Measurements from ENCODE around the gene MYO6. TPM values are rescaled to one million over a fixed set of nuclear protein-coding genes. Genes with fewer than 3 reads are reported as not detected.
"Not testable (repeated sequence)": the region's sequence is repeated elsewhere in the genome, so short reads cannot be mapped to it uniquely, and the experiment has no call there.

The MYO6 gene
- total RNA-seq: 10 to 100 TPM; 26.1 to 38.0 (median 34.8) TPM

- TF ChIP-seq POLR2A (IDR thresholded peaks at IDR 0.05) (no peak), CTCF (IDR thresholded peaks at IDR 0.05) (no peak)
- 0 to 1% methylated on average over 28 to 32 of the region's 97 CpGs for WGBS, 2 donors
- intact Hi-C loops (cut with DNase I; ENCODE audit: low total_unique reads): no loop called here
- DNase-seq (ENCODE audit: low spot score in 2 of 2): peak; percentile 46 to 94
- H3K4me3 ChIP-seq (ENCODE audit: low read depth, poor library complexity, severe bottlenecking): peak within 1 kb of the TSS; percentile 99
Observed at GRCh38 chr6:75748743-75749538, at the start of gene MYO6. Gene MYO6, plus strand, starts transcription at chr6:75749239. Its CDS starts 68,309 bp downstream, at chr6:75817548.

- DNase-seq (ENCODE audit: low spot score in 2 of 2); H3K4me3 ChIP-seq (ENCODE audit: low read depth, poor library complexity, severe bottlenecking); intact Hi-C loops (cut with DNase I; ENCODE audit: low total_unique reads): not testable (repeated sequence)
- 99 to 100% methylated on average over 4 of the region's 4 CpGs for WGBS, 2 donors
Observed at GRCh38 chr6:75708334-75708733, 40.7 kb upstream of the MYO6 start.

GRCh38 chr6:75711173-75711572 is 37.9 kb upstream of the MYO6 start:
- WGBS, 2 donors: 91 to 99% methylated on average over 2 of the region's 2 CpGs
- no peak for DNase-seq (ENCODE audit: low spot score in 2 of 2)
- no peak for TF ChIP-seq CTCF (IDR thresholded peaks at IDR 0.05)
- no peak for TF ChIP-seq POLR2A (IDR thresholded peaks at IDR 0.05)
- intact Hi-C loops (cut with DNase I; ENCODE audit: low total_unique reads): no loop called here
- no peak overlapping the region for H3K4me3 ChIP-seq (ENCODE audit: low read depth, poor library complexity, severe bottlenecking)

GRCh38 chr6:75719133-75719532 is 29.9 kb upstream of the MYO6 start:
- intact Hi-C loops (cut with DNase I; ENCODE audit: low total_unique reads): no loop called here
- TF ChIP-seq POLR2A (IDR thresholded peaks at IDR 0.05) (no peak), CTCF (IDR thresholded peaks at IDR 0.05) (no peak)
- WGBS, 2 donors: 93 to 99% methylated on average over 3 of the region's 3 CpGs
- no peak for DNase-seq (ENCODE audit: low spot score in 2 of 2)
- H3K4me3 ChIP-seq (ENCODE audit: low read depth, poor library complexity, severe bottlenecking): no peak overlapping the region

GRCh38 chr6:75723382-75723781 is 25.7 kb upstream of the MYO6 start:
- intact Hi-C loops (cut with DNase I; ENCODE audit: low total_unique reads): no loop called here
- DNase-seq (ENCODE audit: low spot score in 2 of 2): no peak
- TF ChIP-seq CTCF (IDR thresholded peaks at IDR 0.05) (no peak), POLR2A (IDR thresholded peaks at IDR 0.05) (no peak)
- 85 to 88% methylated on average over 2 of the region's 2 CpGs for WGBS, 2 donors
- no peak overlapping the region for H3K4me3 ChIP-seq (ENCODE audit: low read depth, poor library complexity, severe bottlenecking)

GRCh38 chr6:75727206-75727605 is 21.8 kb upstream of the MYO6 start:
- WGBS, 2 donors: 71 to 86% methylated on average over 2 of the region's 2 CpGs
- no peak overlapping the region for H3K4me3 ChIP-seq (ENCODE audit: low read depth, poor library complexity, severe bottlenecking)
- DNase-seq (ENCODE audit: low spot score in 2 of 2): no peak
- TF ChIP-seq POLR2A (IDR thresholded peaks at IDR 0.05): no peak
- no peak for TF ChIP-seq CTCF (IDR thresholded peaks at IDR 0.05)
- intact Hi-C loops (cut with DNase I; ENCODE audit: low total_unique reads): no loop called here

GRCh38 chr6:75731029-75731428 is 18.0 kb upstream of the MYO6 start:
- H3K4me3 ChIP-seq (ENCODE audit: low read depth, poor library complexity, severe bottlenecking); intact Hi-C loops (cut with DNase I; ENCODE audit: low total_unique reads); DNase-seq (ENCODE audit: low spot score in 2 of 2): not testable (repeated sequence)
- 83 to 90% methylated on average over 8 of the region's 8 CpGs for WGBS, 2 donors

Measured in lower leg skin (tissue), 4 donors.